GM13976 (cell line): ENCODE results near the gene SLF2.

Experiments used
- DNase-seq: peaks from one replicate; pipeline ENCODE4 v3.0.0; 2012; ENCODE audit warnings: low spot score
- CTCF ChIP-seq: IDR thresholded peaks from 2 replicates; pipeline ENCODE4 v1.5.1; 2012; ENCODE audit warnings: borderline replicate concordance, mild to moderate bottlenecking; ENCODE audit not compliant: insufficient read depth; ENCODE audit errors: extremely low read depth, missing control alignments, control extremely low read depth
- in situ Hi-C: fragments of 300-500 bp; cut with MboI; formaldehyde crosslinking; loops from one replicate; pipeline ENCODE4 v1.12.0; 2022; ENCODE audit warnings: low sequenced_read_pairs, mixed read lengths, inconsistent platforms; ENCODE audit not compliant: unreplicated experiment

SLF2 gene

DNA sequence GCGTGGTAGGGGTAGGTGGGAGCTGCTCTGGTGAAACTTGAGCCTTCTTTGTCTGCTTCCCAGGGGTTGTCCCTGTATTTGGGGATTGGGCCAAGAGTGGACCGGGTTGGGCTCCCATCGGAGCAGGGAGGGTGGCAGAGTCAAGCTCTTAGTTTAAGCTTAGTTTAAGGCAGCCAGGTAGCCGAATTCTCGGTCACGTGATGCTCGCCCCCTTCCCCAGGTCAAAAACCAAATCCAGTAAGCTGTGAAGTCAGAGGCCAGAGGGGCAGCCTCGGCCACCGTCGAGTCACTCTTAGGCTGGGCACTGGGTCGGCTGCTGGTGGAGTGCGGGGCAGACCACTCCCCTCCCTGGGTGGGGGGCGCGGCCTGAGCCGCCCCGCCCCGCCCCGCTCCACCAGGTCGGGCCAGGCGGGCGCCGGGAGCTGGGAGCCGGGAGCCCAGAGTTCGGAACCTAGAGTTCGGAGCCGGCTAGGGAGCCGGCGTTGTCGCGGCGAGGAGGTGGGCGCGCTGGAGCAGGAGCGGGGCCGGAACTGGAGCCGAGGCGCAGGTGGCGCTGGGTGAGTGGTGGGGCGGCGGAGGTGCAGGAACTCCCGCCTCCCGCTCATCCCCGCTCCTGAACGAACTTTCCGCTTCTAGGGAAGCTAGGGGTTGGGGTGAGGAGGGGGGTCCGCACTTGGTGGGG, 84.1 kb downstream of the SLF2 start:
- no peak for TF ChIP-seq CTCF
- DNase-seq: peak; percentile 75
- in situ Hi-C loops: no loop called here

DNA sequence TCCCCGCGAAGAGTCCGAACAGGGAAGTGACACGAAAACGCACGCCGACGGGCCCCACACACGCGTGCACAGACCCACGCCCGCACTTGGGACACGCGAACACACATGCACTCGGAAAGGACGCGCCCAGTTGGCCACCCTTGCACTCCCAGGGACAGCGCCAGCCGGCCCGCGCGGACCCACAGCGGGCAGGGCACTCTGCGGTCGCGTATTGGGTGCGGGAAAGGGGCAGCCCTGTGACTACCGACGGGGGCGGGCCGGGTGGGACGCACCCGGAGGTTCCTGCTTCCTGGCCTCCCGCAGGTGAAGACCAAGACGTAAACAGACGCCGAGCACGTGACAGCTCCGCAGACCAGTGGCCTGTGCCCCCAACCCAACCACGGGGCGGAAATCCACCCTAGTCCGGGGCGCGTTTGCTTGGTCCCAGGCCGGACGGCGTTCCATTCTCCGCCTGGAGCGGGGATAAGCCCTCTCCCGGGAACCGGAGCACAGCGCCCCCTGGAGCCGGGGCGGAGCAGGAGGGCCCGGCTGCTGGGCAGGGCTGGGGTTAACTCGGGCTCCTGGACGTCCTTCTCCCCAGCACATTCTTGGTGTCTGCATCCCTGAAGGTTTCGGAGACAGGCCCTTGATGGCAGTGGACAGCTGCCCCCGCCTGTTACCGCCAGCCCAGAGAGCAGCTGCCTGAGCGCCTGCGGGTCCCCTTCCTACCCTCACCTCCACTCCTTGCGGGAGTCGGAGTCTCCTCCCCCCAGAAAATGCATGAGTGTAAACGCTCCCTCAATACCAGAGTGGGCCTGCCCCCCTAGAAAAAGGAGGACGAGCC, 84.8 kb downstream of the SLF2 start:
- DNase-seq: peak; percentile 86
- peak; percentile 86 for TF ChIP-seq CTCF
- in situ Hi-C loops: no loop called here

DNA sequence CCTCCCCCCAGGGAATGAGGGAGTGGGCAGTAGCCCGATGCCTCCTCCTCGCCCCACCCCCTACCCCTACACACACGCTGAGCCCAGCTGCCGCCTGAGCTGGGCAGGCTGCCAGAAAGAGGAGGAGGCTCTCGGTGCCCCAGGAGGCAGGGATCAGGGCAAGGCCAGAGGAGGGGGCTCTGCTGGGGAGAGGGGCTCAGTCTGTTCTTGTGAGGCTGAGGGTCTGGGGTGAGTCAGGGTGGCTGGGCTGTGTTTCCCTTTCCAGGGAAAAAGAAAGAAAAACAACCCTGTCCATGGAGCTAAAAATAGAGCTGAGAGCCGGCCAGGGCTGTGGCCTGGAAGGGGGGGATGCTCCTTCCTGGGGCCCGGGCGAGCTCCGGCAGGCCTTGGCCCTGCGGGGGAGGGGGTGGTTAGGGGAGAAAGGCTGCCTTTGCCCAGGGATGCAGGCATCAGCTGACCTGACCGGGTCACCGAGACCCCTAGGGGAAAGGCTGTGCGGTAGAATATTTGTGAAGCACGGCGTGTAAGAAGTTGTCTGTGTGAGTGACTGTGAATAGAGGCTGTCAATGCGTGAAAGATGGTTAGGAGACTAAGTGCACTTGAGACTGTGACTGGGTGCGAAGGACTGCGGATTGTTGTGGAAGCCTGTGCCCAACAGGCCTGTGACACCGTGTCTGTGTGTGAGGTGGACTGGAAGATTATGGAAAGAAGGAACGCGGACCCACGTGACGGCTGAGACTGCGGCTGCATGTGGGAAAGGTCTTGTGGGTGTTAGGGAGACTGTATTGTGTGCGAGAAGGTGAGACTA, 85.6 kb downstream of the SLF2 start:
- DNase-seq: peak; percentile 78
- in situ Hi-C loops: no loop called here

DNA sequence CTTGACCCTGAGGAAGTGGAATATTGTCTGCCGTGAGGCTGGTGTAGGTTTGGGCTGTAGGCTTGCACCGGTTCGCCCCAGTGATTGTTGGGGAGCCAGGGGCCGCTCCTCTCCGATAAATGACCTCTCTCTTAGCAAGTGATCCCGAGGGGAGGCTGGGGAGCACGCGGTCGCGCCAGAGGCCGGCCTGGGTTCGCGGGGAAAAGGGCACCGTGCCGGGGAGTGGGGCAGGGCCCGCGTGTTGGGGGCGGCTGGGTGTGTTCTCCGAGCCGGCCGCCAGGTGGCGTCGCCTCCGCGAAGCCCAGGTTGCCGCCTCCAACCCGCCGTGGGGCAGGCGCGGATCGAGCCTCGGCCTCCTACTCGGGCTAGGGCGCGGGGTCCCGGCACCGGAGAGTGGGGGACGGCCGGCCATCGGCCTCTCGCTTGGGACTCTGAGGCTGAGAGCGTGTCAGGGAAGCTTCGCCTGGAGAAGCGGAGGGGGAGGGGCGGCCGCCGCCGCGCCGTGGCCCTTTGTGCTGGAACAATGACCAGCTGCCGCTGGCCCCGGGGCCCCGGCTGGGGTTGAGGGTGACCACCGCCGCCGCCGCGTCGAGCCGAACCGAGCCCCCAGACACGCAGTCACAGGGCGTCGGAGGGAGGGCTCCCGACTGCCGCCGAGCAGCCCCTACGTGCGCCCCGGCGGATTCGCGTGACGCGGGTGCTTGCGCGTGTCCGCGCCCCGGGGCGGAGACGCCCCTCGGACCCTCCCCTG, 86.4 kb downstream of the SLF2 start:
- in situ Hi-C loops: no loop called here
- peak; percentile 89 for TF ChIP-seq CTCF
- peak; percentile 94 for DNase-seq

More for the DNA sequence above, 85.6 kb downstream of the SLF2 start:
- no peak for TF ChIP-seq CTCF

DNA sequence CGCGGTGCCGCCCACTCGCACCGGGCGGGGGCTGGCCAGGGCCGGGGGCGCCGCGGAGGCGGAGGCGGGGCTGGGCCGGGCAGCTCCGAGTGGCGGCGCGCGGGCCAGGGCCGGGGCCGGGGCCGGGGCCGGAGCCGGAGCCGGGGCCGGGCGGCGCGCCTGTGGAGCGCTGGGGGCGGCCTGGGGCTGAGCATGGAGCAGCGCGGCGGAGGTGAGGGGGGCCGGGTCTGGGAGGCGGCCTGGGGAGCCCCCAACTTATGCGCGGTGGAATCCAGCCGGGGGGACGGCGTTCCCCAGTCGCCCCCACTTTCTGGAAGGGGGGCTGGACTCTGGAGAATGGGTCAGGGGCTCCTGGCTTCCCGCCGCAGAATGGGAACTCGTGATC, 87.0 kb downstream of the SLF2 start, which contains the start of gene LZTS2:
Gene LZTS2 (plus strand): TSS at position 67 of the 385 bp plus-strand sequence. CDS start 2,731 bp downstream, outside the sequence.
- TF ChIP-seq CTCF: no peak
- in situ Hi-C loops: no loop called here
- DNase-seq: no peak
